Measurements from ENCODE around the gene ZCCHC13.

Gene ZCCHC13

GRCh38 chrX:74284391-74284952 is 19.5 kb upstream of the ZCCHC13 start (continued):
- TF ChIP-seq CREB5 (CRISPR knock-in tag; IDR thresholded peaks at IDR 0.05; ENCODE audit: low read depth) = no peak
- no peak for TF ChIP-seq TCF4 (CRISPR knock-in tag; IDR thresholded peaks at IDR 0.05; ENCODE audit: borderline replicate concordance)
- no peak for TF ChIP-seq BACH2 (CRISPR knock-in tag; IDR thresholded peaks at IDR 0.05; ENCODE audit: borderline replicate concordance)
- no peak for TF ChIP-seq ESRRG (CRISPR knock-in tag; IDR thresholded peaks at IDR 0.05)
- TF ChIP-seq RARB (CRISPR knock-in tag; IDR thresholded peaks at IDR 0.05) = no peak

GRCh38 chrX:74286950-74287740 is 16.8 kb upstream of the ZCCHC13 start:
- ATAC-seq = no peak
- TF ChIP-seq SNAI2 (CRISPR knock-in tag; IDR thresholded peaks at IDR 0.05) (no peak), GLIS3 (CRISPR knock-in tag; IDR thresholded peaks at IDR 0.05) (no peak), ZNF565 (CRISPR knock-in tag; conservative IDR thresholded peaks at IDR 0.05; ENCODE audit: low read depth) (no peak), PATZ1 (CRISPR knock-in tag; IDR thresholded peaks at IDR 0.05; ENCODE audit: borderline replicate concordance) (no peak), BACH2 (CRISPR knock-in tag; IDR thresholded peaks at IDR 0.05; ENCODE audit: borderline replicate concordance) (no peak), CSDC2 (CRISPR knock-in tag; IDR thresholded peaks at IDR 0.05) (no peak), ARNTL (CRISPR knock-in tag; IDR thresholded peaks at IDR 0.05; ENCODE audit: borderline replicate concordance, low read depth) (no peak), CSRNP3 (CRISPR knock-in tag; IDR thresholded peaks at IDR 0.05) (no peak), ZFP3 (CRISPR knock-in tag; IDR thresholded peaks at IDR 0.05) (no peak), CREB5 (CRISPR knock-in tag; IDR thresholded peaks at IDR 0.05; ENCODE audit: low read depth) (no peak), RARB (CRISPR knock-in tag; IDR thresholded peaks at IDR 0.05) (no peak), TSHZ2 (CRISPR knock-in tag; IDR thresholded peaks at IDR 0.05) (no peak), ZNF8 (CRISPR knock-in tag; IDR thresholded peaks at IDR 0.05) (no peak), OSR1 (CRISPR knock-in tag; IDR thresholded peaks at IDR 0.05) (no peak), TOX (CRISPR knock-in tag; IDR thresholded peaks at IDR 0.05; ENCODE audit: borderline replicate concordance) (no peak), ZC3H10 (CRISPR knock-in tag; IDR thresholded peaks at IDR 0.05) (no peak), ISL1 (CRISPR knock-in tag; IDR thresholded peaks at IDR 0.05) (no peak)

- ATAC-seq = peak; percentile 1; the same call in 2 of the 3 replicates
- TF ChIP-seq SNAI2 (CRISPR knock-in tag; IDR thresholded peaks at IDR 0.05) (no peak), ISL1 (CRISPR knock-in tag; IDR thresholded peaks at IDR 0.05) (no peak), ZNF565 (CRISPR knock-in tag; conservative IDR thresholded peaks at IDR 0.05; ENCODE audit: low read depth) (no peak), CREB5 (CRISPR knock-in tag; IDR thresholded peaks at IDR 0.05; ENCODE audit: low read depth) (no peak), CSDC2 (CRISPR knock-in tag; IDR thresholded peaks at IDR 0.05) (no peak), ZC3H10 (CRISPR knock-in tag; IDR thresholded peaks at IDR 0.05) (no peak), OSR1 (CRISPR knock-in tag; IDR thresholded peaks at IDR 0.05) (no peak), ARNTL (CRISPR knock-in tag; IDR thresholded peaks at IDR 0.05; ENCODE audit: borderline replicate concordance, low read depth) (no peak), TCF4 (CRISPR knock-in tag; IDR thresholded peaks at IDR 0.05; ENCODE audit: borderline replicate concordance) (no peak)
Observed at GRCh38 chrX:74291577-74291963, 12.4 kb upstream of the ZCCHC13 start.

All from SK-N-SH treated with all-trans-retinoic acid at 6 μM for 48 hours (cell line).